Suprapubic skin (tissue), 4 donors: ENCODE measurements around the gene LDLR.

Experiments used
- CTCF ChIP-seq, 2 donors: fragments of 200-600 bp in 1 of 2; fragments of 450-650 bp in 1 of 2; sonication (generic) in 1 of 2; IDR thresholded peaks; one replicate each; pipeline ENCODE4 v1.5.1; 2016 to 2019; ENCODE audit warnings: antibody characterized with exemption in 2 of 2, mild to moderate bottlenecking in 1 of 2, moderate library complexity in 1 of 2
- POLR2A ChIP-seq, 2 donors: fragments of 450-650 bp; IDR thresholded peaks; one replicate each; pipeline ENCODE4 v1.6.1; 2017; ENCODE audit warnings: antibody characterized with exemption in 2 of 2, mild to moderate bottlenecking in 2 of 2, moderate library complexity in 2 of 2
- POLR2AphosphoS5 ChIP-seq, 3 donors: sonication (generic); formaldehyde crosslinking; IDR thresholded peaks; one replicate each; pipeline ENCODE4 v1.6.1; 2017; ENCODE audit warnings: antibody characterized with exemption in 3 of 3

- TF ChIP-seq CTCF (IDR thresholded peaks at IDR 0.05), result no peak
- TF ChIP-seq POLR2A (IDR thresholded peaks at IDR 0.05), result no peak
- TF ChIP-seq POLR2AphosphoS5 (IDR thresholded peaks at IDR 0.05), result no peak
Observed at GRCh38 chr19:11115042-11115441, 25.8 kb downstream of the LDLR start.
